ENCODE results near the gene SEPTIN2. TPM values are rescaled to one million over a fixed set of nuclear protein-coding genes. Genes with fewer than 3 reads are reported as not detected.
"Not testable (repeated sequence)": the region's sequence is repeated elsewhere in the genome, so short reads cannot be mapped to it uniquely, and the experiment has no call there.

Gene SEPTIN2
- total and polyA plus RNA-seq, 7 donors = 135 to 295 (median 245) TPM

GRCh38 chr2:241366678-241367077 is 51.0 kb downstream of the SEPTIN2 start:
- no peak overlapping the region for H3K4me3 ChIP-seq
- DNase-seq = no peak
- 70 to 73% methylated on average over 2 of the region's 2 CpGs for WGBS, 2 donors
- H3K27me3 ChIP-seq = no peaks in the 10 kb centered on the region
- H3K36me3 ChIP-seq = no peaks in the 10 kb centered on the region
- intact Hi-C loops (cut with DNase I) = no loop called here
- no peaks in the 10 kb centered on the region for H3K9me3 ChIP-seq
- no peak overlapping the region for H3K27ac ChIP-seq
- TF ChIP-seq POLR2AphosphoS5 (IDR thresholded peaks at IDR 0.05) = no peak
- TF ChIP-seq EP300 (IDR thresholded peaks at IDR 0.05) = no peak
- TF ChIP-seq, protein P1, sequence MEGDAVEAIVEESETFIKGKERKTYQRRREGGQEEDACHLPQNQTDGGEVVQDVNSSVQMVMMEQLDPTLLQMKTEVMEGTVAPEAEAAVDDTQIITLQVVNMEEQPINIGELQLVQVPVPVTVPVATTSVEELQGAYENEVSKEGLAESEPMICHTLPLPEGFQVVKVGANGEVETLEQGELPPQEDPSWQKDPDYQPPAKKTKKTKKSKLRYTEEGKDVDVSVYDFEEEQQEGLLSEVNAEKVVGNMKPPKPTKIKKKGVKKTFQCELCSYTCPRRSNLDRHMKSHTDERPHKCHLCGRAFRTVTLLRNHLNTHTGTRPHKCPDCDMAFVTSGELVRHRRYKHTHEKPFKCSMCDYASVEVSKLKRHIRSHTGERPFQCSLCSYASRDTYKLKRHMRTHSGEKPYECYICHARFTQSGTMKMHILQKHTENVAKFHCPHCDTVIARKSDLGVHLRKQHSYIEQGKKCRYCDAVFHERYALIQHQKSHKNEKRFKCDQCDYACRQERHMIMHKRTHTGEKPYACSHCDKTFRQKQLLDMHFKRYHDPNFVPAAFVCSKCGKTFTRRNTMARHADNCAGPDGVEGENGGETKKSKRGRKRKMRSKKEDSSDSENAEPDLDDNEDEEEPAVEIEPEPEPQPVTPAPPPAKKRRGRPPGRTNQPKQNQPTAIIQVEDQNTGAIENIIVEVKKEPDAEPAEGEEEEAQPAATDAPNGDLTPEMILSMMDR (IDR thresholded peaks at IDR 0.05) = no peak
- TF ChIP-seq POLR2A (IDR thresholded peaks at IDR 0.05) = no peak
- H3K4me1 ChIP-seq = peaks cover 0 to 20% (median 8%) of the 10 kb centered on the region in 4 donors

- peaks cover 0 to 17% (median 4%) of the 10 kb centered on the region in 4 donors for H3K4me1 ChIP-seq
- 75 to 90% methylated on average over 3 of the region's 3 CpGs for WGBS, 2 donors
- H3K36me3 ChIP-seq = no peaks in the 10 kb centered on the region
- no peak overlapping the region for H3K27ac ChIP-seq
- no peak overlapping the region for H3K4me3 ChIP-seq
- TF ChIP-seq POLR2AphosphoS5 (IDR thresholded peaks at IDR 0.05) (no peak), POLR2A (IDR thresholded peaks at IDR 0.05) (no peak), EP300 (IDR thresholded peaks at IDR 0.05) (no peak)
- TF ChIP-seq, protein P1 (IDR thresholded peaks at IDR 0.05) = no peak
- no peak for DNase-seq
- intact Hi-C loops (cut with DNase I) = no loop called here
- H3K9me3 ChIP-seq = no peaks in the 10 kb centered on the region
- H3K27me3 ChIP-seq = no peaks in the 10 kb centered on the region
These were observed 52.9 kb downstream of the SEPTIN2 start for GRCh38 chr2:241368643-241369042.

GRCh38 chr2:241372361-241372992 is 56.8 kb downstream of the SEPTIN2 start:
- H3K9me3 ChIP-seq = no peaks in the 10 kb centered on the region
- TF ChIP-seq, protein P1 (IDR thresholded peaks at IDR 0.05) = no peak
- TF ChIP-seq POLR2AphosphoS5 (IDR thresholded peaks at IDR 0.05) (no peak), POLR2A (IDR thresholded peaks at IDR 0.05) (no peak), EP300 (IDR thresholded peaks at IDR 0.05) (no peak)
- no peak for DNase-seq
- intact Hi-C loops (cut with DNase I) = no loop called here
- H3K27me3 ChIP-seq = no peaks in the 10 kb centered on the region
- H3K4me3 ChIP-seq = no peak overlapping the region
- H3K4me1 ChIP-seq = peaks cover 0 to 7% (median 2%) of the 10 kb centered on the region in 4 donors
- H3K27ac ChIP-seq = no peak overlapping the region
- WGBS, 2 donors = 16 to 63% methylated on average over 11 of the region's 11 CpGs
- peaks cover 0 to 14% (median 3%) of the 10 kb centered on the region in 4 donors for H3K36me3 ChIP-seq

DNA sequence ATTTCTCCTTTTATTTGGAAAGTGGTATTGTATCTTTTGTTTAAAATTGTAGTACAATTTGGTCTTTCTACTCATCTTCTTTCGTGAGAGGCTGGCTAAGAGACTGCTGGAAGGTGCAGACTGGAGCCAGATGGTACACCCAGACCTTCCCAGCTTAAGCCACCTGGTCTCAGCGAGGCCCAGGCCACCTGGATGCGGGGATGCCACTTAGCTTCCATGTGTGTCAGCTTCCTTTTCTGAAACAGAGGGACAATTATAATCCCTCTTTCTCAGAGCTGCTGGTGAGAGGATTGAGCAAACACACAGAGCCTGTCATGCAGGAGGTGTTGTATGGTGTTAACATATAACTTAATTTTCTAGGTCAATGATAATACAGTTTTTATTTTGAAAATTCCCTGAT is 57.7 kb downstream of the SEPTIN2 start:
- DNase-seq = no peak
- no peak overlapping the region for H3K4me3 ChIP-seq
- intact Hi-C loops (cut with DNase I) = no loop called here
- TF ChIP-seq POLR2A (IDR thresholded peaks at IDR 0.05) (no peak), EP300 (IDR thresholded peaks at IDR 0.05) (no peak), POLR2AphosphoS5 (IDR thresholded peaks at IDR 0.05) (no peak)
- TF ChIP-seq, protein P1 (IDR thresholded peaks at IDR 0.05) = no peak
- no peak overlapping the region for H3K27ac ChIP-seq
- H3K4me1 ChIP-seq = peaks cover 0 to 4% (median under 1%) of the 10 kb centered on the region in 4 donors
- 23 to 72% methylated on average over 3 of the region's 3 CpGs for WGBS, 2 donors
- H3K36me3 ChIP-seq = peaks cover 0 to 14% (median 3%) of the 10 kb centered on the region in 4 donors
- H3K27me3 ChIP-seq = no peaks in the 10 kb centered on the region
- no peaks in the 10 kb centered on the region for H3K9me3 ChIP-seq

DNA sequence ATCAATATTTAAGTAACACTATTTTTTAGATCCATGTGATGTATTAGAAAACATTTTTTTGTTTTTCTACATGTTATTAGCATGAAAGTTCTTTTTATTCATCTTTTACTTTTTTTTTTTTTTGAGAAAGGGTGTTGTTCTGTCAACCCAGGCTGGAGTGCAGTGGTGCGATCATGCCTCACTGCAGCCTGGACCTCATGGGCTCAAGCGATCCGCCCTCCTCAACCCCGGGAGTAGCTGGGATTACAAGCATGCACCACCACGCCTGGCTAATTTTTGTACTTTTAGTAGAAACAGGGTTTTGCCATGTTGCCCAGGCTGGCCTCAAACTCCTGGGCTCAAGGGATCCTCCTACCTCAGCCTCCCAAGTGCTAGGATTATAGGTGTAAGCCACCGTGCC is 58.2 kb downstream of the SEPTIN2 start:
- H3K9me3 ChIP-seq; H3K4me1 ChIP-seq; H3K4me3 ChIP-seq; intact Hi-C loops (cut with DNase I); H3K27me3 ChIP-seq; DNase-seq; H3K27ac ChIP-seq: not testable (repeated sequence)
- peaks cover 0 to 14% (median 3%) of the 10 kb centered on the region in 4 donors for H3K36me3 ChIP-seq
- 60 to 72% methylated on average over 6 of the region's 6 CpGs for WGBS, 2 donors
